DMS153 (cell line): ENCODE data around the gene TNFRSF18.
"Not testable (repeated sequence)": the region's sequence is repeated elsewhere in the genome, so short reads cannot be mapped to it uniquely, and the experiment has no call there.

Experiments
- DNase-seq: peaks from one replicate; lab custom pipeline; 2025; lab: John Stamatoyannopoulos, UW

The TNFRSF18 gene

GRCh38 chr1:1206376-1206965 is at the start of gene TNFRSF18:
Gene TNFRSF18 (minus strand): TSS chr1:1206592. CDS start chr1:1206571, 21 bp downstream.
- peak; percentile 51 for DNase-seq

GRCh38 chr1:1255611-1256010 is 49.2 kb upstream of the TNFRSF18 start:
- no peak for DNase-seq

- no peak for DNase-seq
Observed at GRCh38 chr1:1255078-1255477, 48.7 kb upstream of the TNFRSF18 start.

- no peak for DNase-seq
Observed at GRCh38 chr1:1254667-1254998, 48.2 kb upstream of the TNFRSF18 start.

- DNase-seq = no peak
Observed at GRCh38 chr1:1253972-1254666, 47.7 kb upstream of the TNFRSF18 start.

- no peak for DNase-seq
Observed at GRCh38 chr1:1253314-1253713, 46.9 kb upstream of the TNFRSF18 start.

GRCh38 chr1:1250786-1251284 is 44.4 kb upstream of the TNFRSF18 start:
- DNase-seq = peak; percentile 86

- DNase-seq = not testable (repeated sequence)
Observed at GRCh38 chr1:1248009-1248913, 41.9 kb upstream of the TNFRSF18 start.

- no peak for DNase-seq
Observed at GRCh38 chr1:1247341-1247913, 41.0 kb upstream of the TNFRSF18 start.

GRCh38 chr1:1246577-1247340 is 40.4 kb upstream of the TNFRSF18 start, which contains the start of gene C1QTNF12:
Gene C1QTNF12 (minus strand): TSS chr1:1246722. CDS start chr1:1246690, 32 bp downstream.
- DNase-seq = no peak

- DNase-seq = no peak
Observed at GRCh38 chr1:1245817-1246576, 39.6 kb upstream of the TNFRSF18 start.

- DNase-seq = no peak
Observed at GRCh38 chr1:1245178-1245816, 38.9 kb upstream of the TNFRSF18 start.

- no peak for DNase-seq
Observed at GRCh38 chr1:1244192-1244811, 37.9 kb upstream of the TNFRSF18 start.

- DNase-seq = no peak
Observed at GRCh38 chr1:1243807-1244191, 37.4 kb upstream of the TNFRSF18 start.

- DNase-seq = no peak
Observed at GRCh38 chr1:1243266-1243660, 36.9 kb upstream of the TNFRSF18 start.

GRCh38 chr1:1242461-1243265 is 36.3 kb upstream of the TNFRSF18 start:
- DNase-seq = no peak

- DNase-seq = no peak
Observed at GRCh38 chr1:1241588-1242219, 35.3 kb upstream of the TNFRSF18 start.

GRCh38 chr1:1240822-1241587 is 34.6 kb upstream of the TNFRSF18 start:
- DNase-seq = no peak
